GM23338 (cell line): ENCODE results near the gene ABHD16A.

ENCODE experiments used
- CREB1 ChIP-seq: fragments of 250-450 bp; sonication (Bioruptor Pico); IDR thresholded peaks from 2 replicates; pipeline ENCODE4 v1.5.0; 2020; ENCODE audit warnings: low read depth, mild to moderate bottlenecking, moderate library complexity
- EZH2 ChIP-seq: fragments of 200-600 bp; sonication (generic); IDR thresholded peaks from one replicate; pipeline ENCODE4 v1.8.0; 2017; ENCODE audit warnings: antibody characterized with exemption, mild to moderate bottlenecking, low read depth; ENCODE audit not compliant: unreplicated experiment
- EZH2phosphoT487 ChIP-seq: fragments of 200-600 bp; sonication (generic); IDR thresholded peaks from one replicate; pipeline ENCODE4 v1.8.1; 2018; ENCODE audit warnings: antibody characterized with exemption; ENCODE audit not compliant: unreplicated experiment
- JUNB ChIP-seq: IDR thresholded peaks from one replicate; pipeline ENCODE4 v1.6.1; 2016; ENCODE audit warnings: antibody characterized with exemption; ENCODE audit not compliant: unreplicated experiment
- NANOG ChIP-seq: IDR thresholded peaks from 2 replicates; pipeline ENCODE4 v1.6.1; 2016; ENCODE audit warnings: antibody characterized with exemption, borderline replicate concordance
- POLR2AphosphoS5 ChIP-seq: IDR thresholded peaks from 2 replicates; pipeline ENCODE4 v1.6.1; 2016; ENCODE audit warnings: antibody characterized with exemption, low read depth
- STAT1 ChIP-seq: IDR thresholded peaks from one replicate; pipeline ENCODE4 v1.6.1; 2016; ENCODE audit warnings: antibody characterized with exemption; ENCODE audit not compliant: unreplicated experiment
- ZNF331 ChIP-seq: fragments of 250-450 bp; sonication (Bioruptor Pico); IDR thresholded peaks from 2 replicates; pipeline ENCODE4 v1.5.0; 2020; ENCODE audit warnings: low read depth, mild to moderate bottlenecking, moderate library complexity
- TF ChIP-seq, protein P1 (sequence below), 2 experiments: fragments of 200-600 bp in 1 of 2; sonication (generic) in 1 of 2; conservative IDR thresholded peaks; 2 replicates each; pipeline versions ENCODE4 v1.5.1 to v1.6.1; 2016 to 2017; ENCODE audit warnings: antibody characterized with exemption in 2 of 2, low read depth in 2 of 2, mild to moderate bottlenecking in 2 of 2, moderate library complexity in 1 of 2
- TF ChIP-seq, protein P2 (sequence below): IDR thresholded peaks from one replicate; pipeline ENCODE4 v1.6.1; 2018; ENCODE audit warnings: antibody characterized with exemption; ENCODE audit not compliant: unreplicated experiment
- TF ChIP-seq, protein P3 (sequence below): IDR thresholded peaks from 2 replicates; pipeline ENCODE4 v1.6.1; 2016; ENCODE audit warnings: antibody characterized with exemption
- TF ChIP-seq, protein P4 (sequence below): fragments of 250-450 bp; sonication (Bioruptor Pico); IDR thresholded peaks from 2 replicates; pipeline ENCODE4 v1.5.0; 2020; ENCODE audit warnings: mild to moderate bottlenecking, moderate library complexity

DNA sequence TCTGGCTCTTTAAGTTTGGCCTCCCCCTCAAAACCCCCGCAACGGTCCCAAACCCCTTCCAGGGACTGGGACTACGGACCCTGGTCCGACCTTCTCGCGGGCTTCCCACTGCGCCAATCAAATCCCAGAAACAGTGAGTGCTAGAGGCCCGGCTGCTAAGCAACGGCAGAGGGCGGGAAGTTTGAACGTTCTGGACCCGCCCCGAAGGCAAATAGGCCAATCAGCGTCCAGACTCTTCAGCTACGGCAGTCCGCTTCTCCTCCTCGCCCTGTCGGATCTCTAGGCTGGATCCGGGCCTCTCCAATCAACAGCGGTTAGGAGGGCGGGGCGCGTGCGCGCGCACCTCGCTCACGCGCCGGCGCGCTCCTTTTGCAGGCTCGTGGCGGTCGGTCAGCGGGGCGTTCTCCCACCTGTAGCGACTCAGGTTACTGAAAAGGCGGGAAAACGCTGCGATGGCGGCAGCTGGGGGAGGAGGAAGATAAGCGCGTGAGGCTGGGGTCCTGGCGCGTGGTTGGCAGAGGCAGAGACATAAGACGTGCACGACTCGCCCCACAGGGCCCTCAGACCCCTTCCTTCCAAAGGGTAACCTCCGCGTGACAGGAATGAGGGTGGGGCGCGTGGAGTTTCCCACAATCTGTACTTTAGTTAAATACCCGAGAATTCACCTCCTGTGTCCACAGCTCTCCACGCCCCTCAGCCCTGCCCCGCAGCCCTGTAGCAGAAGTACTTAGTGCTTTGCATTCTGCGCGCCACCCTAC is 36.7 kb upstream of the ABHD16A start, which contains the start of gene MSH5:
- TF ChIP-seq, protein P1, sequence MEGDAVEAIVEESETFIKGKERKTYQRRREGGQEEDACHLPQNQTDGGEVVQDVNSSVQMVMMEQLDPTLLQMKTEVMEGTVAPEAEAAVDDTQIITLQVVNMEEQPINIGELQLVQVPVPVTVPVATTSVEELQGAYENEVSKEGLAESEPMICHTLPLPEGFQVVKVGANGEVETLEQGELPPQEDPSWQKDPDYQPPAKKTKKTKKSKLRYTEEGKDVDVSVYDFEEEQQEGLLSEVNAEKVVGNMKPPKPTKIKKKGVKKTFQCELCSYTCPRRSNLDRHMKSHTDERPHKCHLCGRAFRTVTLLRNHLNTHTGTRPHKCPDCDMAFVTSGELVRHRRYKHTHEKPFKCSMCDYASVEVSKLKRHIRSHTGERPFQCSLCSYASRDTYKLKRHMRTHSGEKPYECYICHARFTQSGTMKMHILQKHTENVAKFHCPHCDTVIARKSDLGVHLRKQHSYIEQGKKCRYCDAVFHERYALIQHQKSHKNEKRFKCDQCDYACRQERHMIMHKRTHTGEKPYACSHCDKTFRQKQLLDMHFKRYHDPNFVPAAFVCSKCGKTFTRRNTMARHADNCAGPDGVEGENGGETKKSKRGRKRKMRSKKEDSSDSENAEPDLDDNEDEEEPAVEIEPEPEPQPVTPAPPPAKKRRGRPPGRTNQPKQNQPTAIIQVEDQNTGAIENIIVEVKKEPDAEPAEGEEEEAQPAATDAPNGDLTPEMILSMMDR (conservative IDR thresholded peaks at IDR 0.05; ENCODE audit: low read depth in 2 of 2), result no peak
- TF ChIP-seq EZH2 (no peak), CREB1 (CRISPR knock-in tag) (peak; percentile 45; the same call in 1 of the 2 replicates), EZH2phosphoT487 (no peak), POLR2AphosphoS5 (peak; percentile 69), STAT1 (no peak), JUNB (no peak), ZNF331 (CRISPR knock-in tag) (no peak), NANOG (no peak)
- TF ChIP-seq, protein P2, sequence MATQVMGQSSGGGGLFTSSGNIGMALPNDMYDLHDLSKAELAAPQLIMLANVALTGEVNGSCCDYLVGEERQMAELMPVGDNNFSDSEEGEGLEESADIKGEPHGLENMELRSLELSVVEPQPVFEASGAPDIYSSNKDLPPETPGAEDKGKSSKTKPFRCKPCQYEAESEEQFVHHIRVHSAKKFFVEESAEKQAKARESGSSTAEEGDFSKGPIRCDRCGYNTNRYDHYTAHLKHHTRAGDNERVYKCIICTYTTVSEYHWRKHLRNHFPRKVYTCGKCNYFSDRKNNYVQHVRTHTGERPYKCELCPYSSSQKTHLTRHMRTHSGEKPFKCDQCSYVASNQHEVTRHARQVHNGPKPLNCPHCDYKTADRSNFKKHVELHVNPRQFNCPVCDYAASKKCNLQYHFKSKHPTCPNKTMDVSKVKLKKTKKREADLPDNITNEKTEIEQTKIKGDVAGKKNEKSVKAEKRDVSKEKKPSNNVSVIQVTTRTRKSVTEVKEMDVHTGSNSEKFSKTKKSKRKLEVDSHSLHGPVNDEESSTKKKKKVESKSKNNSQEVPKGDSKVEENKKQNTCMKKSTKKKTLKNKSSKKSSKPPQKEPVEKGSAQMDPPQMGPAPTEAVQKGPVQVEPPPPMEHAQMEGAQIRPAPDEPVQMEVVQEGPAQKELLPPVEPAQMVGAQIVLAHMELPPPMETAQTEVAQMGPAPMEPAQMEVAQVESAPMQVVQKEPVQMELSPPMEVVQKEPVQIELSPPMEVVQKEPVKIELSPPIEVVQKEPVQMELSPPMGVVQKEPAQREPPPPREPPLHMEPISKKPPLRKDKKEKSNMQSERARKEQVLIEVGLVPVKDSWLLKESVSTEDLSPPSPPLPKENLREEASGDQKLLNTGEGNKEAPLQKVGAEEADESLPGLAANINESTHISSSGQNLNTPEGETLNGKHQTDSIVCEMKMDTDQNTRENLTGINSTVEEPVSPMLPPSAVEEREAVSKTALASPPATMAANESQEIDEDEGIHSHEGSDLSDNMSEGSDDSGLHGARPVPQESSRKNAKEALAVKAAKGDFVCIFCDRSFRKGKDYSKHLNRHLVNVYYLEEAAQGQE, result no peak
- TF ChIP-seq, protein P3, sequence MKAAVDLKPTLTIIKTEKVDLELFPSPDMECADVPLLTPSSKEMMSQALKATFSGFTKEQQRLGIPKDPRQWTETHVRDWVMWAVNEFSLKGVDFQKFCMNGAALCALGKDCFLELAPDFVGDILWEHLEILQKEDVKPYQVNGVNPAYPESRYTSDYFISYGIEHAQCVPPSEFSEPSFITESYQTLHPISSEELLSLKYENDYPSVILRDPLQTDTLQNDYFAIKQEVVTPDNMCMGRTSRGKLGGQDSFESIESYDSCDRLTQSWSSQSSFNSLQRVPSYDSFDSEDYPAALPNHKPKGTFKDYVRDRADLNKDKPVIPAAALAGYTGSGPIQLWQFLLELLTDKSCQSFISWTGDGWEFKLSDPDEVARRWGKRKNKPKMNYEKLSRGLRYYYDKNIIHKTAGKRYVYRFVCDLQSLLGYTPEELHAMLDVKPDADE, result no peak
- TF ChIP-seq, protein P4, sequence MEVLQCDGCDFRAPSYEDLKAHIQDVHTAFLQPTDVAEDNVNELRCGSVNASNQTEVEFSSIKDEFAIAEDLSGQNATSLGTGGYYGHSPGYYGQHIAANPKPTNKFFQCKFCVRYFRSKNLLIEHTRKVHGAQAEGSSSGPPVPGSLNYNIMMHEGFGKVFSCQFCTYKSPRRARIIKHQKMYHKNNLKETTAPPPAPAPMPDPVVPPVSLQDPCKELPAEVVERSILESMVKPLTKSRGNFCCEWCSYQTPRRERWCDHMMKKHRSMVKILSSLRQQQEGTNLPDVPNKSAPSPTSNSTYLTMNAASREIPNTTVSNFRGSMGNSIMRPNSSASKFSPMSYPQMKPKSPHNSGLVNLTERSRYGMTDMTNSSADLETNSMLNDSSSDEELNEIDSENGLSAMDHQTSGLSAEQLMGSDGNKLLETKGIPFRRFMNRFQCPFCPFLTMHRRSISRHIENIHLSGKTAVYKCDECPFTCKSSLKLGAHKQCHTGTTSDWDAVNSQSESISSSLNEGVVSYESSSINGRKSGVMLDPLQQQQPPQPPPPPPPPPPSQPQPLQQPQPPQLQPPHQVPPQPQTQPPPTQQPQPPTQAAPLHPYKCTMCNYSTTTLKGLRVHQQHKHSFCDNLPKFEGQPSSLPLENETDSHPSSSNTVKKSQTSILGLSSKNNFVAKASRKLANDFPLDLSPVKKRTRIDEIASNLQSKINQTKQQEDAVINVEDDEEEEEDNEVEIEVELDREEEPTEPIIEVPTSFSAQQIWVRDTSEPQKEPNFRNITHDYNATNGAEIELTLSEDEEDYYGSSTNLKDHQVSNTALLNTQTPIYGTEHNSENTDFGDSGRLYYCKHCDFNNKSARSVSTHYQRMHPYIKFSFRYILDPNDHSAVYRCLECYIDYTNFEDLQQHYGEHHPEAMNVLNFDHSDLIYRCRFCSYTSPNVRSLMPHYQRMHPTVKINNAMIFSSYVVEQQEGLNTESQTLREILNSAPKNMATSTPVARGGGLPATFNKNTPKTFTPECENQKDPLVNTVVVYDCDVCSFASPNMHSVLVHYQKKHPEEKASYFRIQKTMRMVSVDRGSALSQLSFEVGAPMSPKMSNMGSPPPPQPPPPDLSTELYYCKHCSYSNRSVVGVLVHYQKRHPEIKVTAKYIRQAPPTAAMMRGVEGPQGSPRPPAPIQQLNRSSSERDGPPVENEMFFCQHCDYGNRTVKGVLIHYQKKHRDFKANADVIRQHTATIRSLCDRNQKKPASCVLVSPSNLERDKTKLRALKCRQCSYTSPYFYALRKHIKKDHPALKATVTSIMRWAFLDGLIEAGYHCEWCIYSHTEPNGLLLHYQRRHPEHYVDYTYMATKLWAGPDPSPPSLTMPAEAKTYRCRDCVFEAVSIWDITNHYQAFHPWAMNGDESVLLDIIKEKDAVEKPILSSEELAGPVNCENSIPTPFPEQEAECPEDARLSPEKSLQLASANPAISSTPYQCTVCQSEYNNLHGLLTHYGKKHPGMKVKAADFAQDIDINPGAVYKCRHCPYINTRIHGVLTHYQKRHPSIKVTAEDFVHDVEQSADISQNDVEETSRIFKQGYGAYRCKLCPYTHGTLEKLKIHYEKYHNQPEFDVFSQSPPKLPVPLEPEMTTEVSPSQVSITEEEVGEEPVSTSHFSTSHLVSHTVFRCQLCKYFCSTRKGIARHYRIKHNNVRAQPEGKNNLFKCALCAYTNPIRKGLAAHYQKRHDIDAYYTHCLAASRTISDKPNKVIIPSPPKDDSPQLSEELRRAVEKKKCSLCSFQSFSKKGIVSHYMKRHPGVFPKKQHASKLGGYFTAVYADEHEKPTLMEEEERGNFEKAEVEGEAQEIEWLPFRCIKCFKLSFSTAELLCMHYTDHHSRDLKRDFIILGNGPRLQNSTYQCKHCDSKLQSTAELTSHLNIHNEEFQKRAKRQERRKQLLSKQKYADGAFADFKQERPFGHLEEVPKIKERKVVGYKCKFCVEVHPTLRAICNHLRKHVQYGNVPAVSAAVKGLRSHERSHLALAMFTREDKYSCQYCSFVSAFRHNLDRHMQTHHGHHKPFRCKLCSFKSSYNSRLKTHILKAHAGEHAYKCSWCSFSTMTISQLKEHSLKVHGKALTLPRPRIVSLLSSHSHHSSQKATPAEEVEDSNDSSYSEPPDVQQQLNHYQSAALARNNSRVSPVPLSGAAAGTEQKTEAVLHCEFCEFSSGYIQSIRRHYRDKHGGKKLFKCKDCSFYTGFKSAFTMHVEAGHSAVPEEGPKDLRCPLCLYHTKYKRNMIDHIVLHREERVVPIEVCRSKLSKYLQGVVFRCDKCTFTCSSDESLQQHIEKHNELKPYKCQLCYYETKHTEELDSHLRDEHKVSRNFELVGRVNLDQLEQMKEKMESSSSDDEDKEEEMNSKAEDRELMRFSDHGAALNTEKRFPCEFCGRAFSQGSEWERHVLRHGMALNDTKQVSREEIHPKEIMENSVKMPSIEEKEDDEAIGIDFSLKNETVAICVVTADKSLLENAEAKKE (CRISPR knock-in tag), result no peak
